H9 (cell line): ENCODE measurements around the gene GABPB2. TPM values are rescaled to one million over a fixed set of nuclear protein-coding genes. Genes with fewer than 3 reads are reported as not detected.

Experiments used
- DNase-seq: peaks from one replicate; pipeline ENCODE4 v3.0.0-alpha.2; 2017
- H2AFZ ChIP-seq: one replicate; pipeline ENCODE4 v1.6.1; 2013; ENCODE audit warnings: mild to moderate bottlenecking, low read length, control low read depth, moderate library complexity
- H2AK5ac ChIP-seq: 2 replicates; pipeline ENCODE4 v1.6.1; 2013; ENCODE audit warnings: low read length, control low read depth, mixed read lengths; ENCODE audit not compliant: insufficient read length
- H2BK120ac ChIP-seq: one replicate; pipeline ENCODE4 v1.6.1; 2013; ENCODE audit warnings: low read depth, mild to moderate bottlenecking, low read length, control low read depth, inconsistent platforms; ENCODE audit not compliant: poor library complexity, severe bottlenecking
- H2BK12ac ChIP-seq: 2 replicates; pipeline ENCODE4 v1.6.1; 2013; ENCODE audit warnings: low read length, control low read depth, mixed read lengths, low read depth; ENCODE audit not compliant: insufficient read length
- H2BK15ac ChIP-seq: 2 replicates; pipeline ENCODE4 v1.6.1; 2013; ENCODE audit warnings: low read depth, low read length, control low read depth
- H2BK20ac ChIP-seq: one replicate; pipeline ENCODE4 v1.6.1; 2013; ENCODE audit warnings: low read depth, mild to moderate bottlenecking, low read length, control low read depth, inconsistent platforms; ENCODE audit not compliant: poor library complexity, severe bottlenecking
- H2BK5ac ChIP-seq: 2 replicates; pipeline ENCODE4 v1.6.1; 2013; ENCODE audit warnings: low read length, control low read depth, mixed read lengths; ENCODE audit not compliant: insufficient read length
- H3K14ac ChIP-seq: 2 replicates; pipeline ENCODE4 v1.6.1; 2013; ENCODE audit warnings: low read length, control low read depth; ENCODE audit not compliant: insufficient read depth
- H3K18ac ChIP-seq: 2 replicates; pipeline ENCODE4 v1.6.1; 2013; ENCODE audit warnings: low read depth, mild to moderate bottlenecking, mixed read lengths, low read length, control low read depth; ENCODE audit not compliant: insufficient read length
- H3K23ac ChIP-seq: 2 replicates; pipeline ENCODE4 v1.6.1; 2013; ENCODE audit warnings: low read length, control low read depth, mixed read lengths, low read depth; ENCODE audit not compliant: insufficient read length
- H3K23me2 ChIP-seq: 2 replicates; pipeline ENCODE4 v1.6.1; 2013; ENCODE audit warnings: low read depth, mild to moderate bottlenecking, mixed read lengths, low read length, control low read depth; ENCODE audit not compliant: insufficient read length, poor library complexity, severe bottlenecking
- H3K27ac ChIP-seq: 2 replicates; pipeline ENCODE4 v1.5.1; 2013; ENCODE audit warnings: low read length, control low read depth, mixed read lengths, low read depth; ENCODE audit not compliant: insufficient read length
- H3K27me3 ChIP-seq: 2 replicates; pipeline ENCODE4 v1.6.1; 2013; ENCODE audit warnings: low read length, control low read depth, inconsistent platforms; ENCODE audit not compliant: insufficient read depth
- H3K4ac ChIP-seq: 2 replicates; pipeline ENCODE4 v1.6.1; 2013; ENCODE audit warnings: low read depth, mild to moderate bottlenecking, control low read depth, inconsistent platforms, low read length, moderate library complexity
- H3K4me1 ChIP-seq: 2 replicates; pipeline ENCODE4 v1.6.1; 2013; ENCODE audit warnings: low read length, control low read depth, inconsistent platforms; ENCODE audit not compliant: insufficient read depth
- H3K4me2 ChIP-seq: 2 replicates; pipeline ENCODE4 v1.6.1; 2013; ENCODE audit warnings: low read length, control low read depth, mixed read lengths; ENCODE audit not compliant: insufficient read length, insufficient read depth
- H3K56ac ChIP-seq: 2 replicates; pipeline ENCODE4 v1.6.1; 2013; ENCODE audit warnings: low read depth, mild to moderate bottlenecking, mixed read lengths, low read length, control low read depth; ENCODE audit not compliant: insufficient read length
- H3K79me1 ChIP-seq: 2 replicates; pipeline ENCODE4 v1.6.1; 2013; ENCODE audit warnings: low read depth, mild to moderate bottlenecking, moderate library complexity, low read length, control low read depth, inconsistent platforms; ENCODE audit not compliant: insufficient read depth, poor library complexity, severe bottlenecking
- H3K79me2 ChIP-seq: 2 replicates; pipeline ENCODE4 v1.6.1; 2013; ENCODE audit warnings: low read length, control low read depth, inconsistent platforms; ENCODE audit not compliant: insufficient read depth
- H3K9ac ChIP-seq: 2 replicates; pipeline ENCODE4 v1.6.1; 2013; ENCODE audit warnings: low read length, control low read depth, mixed read lengths; ENCODE audit not compliant: insufficient read length; ENCODE audit errors: extremely low read depth
- H3K9me3 ChIP-seq: one replicate; pipeline ENCODE4 v1.6.1; 2013; ENCODE audit warnings: low read depth, low read length, inconsistent platforms; ENCODE audit not compliant: control insufficient read depth
- H3T11ph ChIP-seq: one replicate; pipeline ENCODE4 v1.6.1; 2013; ENCODE audit warnings: mild to moderate bottlenecking, low read length, control low read depth, inconsistent platforms
- H4K20me1 ChIP-seq: one replicate; pipeline ENCODE4 v1.6.1; 2013; ENCODE audit not compliant: control insufficient read depth, insufficient read length, insufficient read depth
- H4K5ac ChIP-seq: 2 replicates; pipeline ENCODE4 v1.6.1; 2013; ENCODE audit warnings: low read depth, mild to moderate bottlenecking, mixed read lengths, low read length, control low read depth; ENCODE audit not compliant: insufficient read length
- H4K8ac ChIP-seq: replicated peaks from 2 replicates; pipeline ENCODE4 v1.6.1; 2013; ENCODE audit warnings: low read length, control low read depth, mixed read lengths, low read depth; ENCODE audit not compliant: insufficient read length
- H4K91ac ChIP-seq: 2 replicates; pipeline ENCODE4 v1.6.1; 2013; ENCODE audit warnings: low read depth, mild to moderate bottlenecking, moderate library complexity, mixed read lengths, low read length, control low read depth; ENCODE audit not compliant: insufficient read length
- H3K27ac Mint-ChIP-seq, 3 experiments: 2 replicates in 2 of 3; 3 replicates in 1 of 3; pipeline ENCODE4 v1.8.0; 2020 to 2021; ENCODE audit warnings: mixed read lengths in 3 of 3, mild to moderate bottlenecking in 1 of 3, moderate library complexity in 1 of 3
- H3K27me3 Mint-ChIP-seq: 2 replicates; pipeline ENCODE4 v1.8.0; 2021; ENCODE audit warnings: low read depth, mild to moderate bottlenecking, moderate library complexity, mixed read lengths
- H3K36me3 Mint-ChIP-seq, 3 experiments: 2 replicates in 2 of 3; 3 replicates in 1 of 3; pipeline ENCODE4 v1.8.0; 2020 to 2021; ENCODE audit warnings: low read depth in 3 of 3, mixed read lengths in 3 of 3; ENCODE audit not compliant: insufficient read depth in 1 of 3
- H3K4me1 Mint-ChIP-seq, 2 experiments: 2 replicates each; pipeline ENCODE4 v1.8.0; 2020; ENCODE audit warnings: mixed read lengths in 2 of 2
- H3K4me3 Mint-ChIP-seq, 2 experiments: 2 replicates in 1 of 2; 3 replicates in 1 of 2; pipeline ENCODE4 v1.8.0; 2020 to 2021; ENCODE audit warnings: mild to moderate bottlenecking in 2 of 2, mixed read lengths in 2 of 2, moderate library complexity in 1 of 2
- H3K9me3 Mint-ChIP-seq, 2 experiments: 2 replicates in 1 of 2; 3 replicates in 1 of 2; pipeline ENCODE4 v1.8.0; 2020; ENCODE audit warnings: mild to moderate bottlenecking in 2 of 2, mixed read lengths in 2 of 2, moderate library complexity in 1 of 2
- CTCF ChIP-seq: fragments of 200-600 bp; sonication (generic); conservative IDR thresholded peaks from 3 replicates; pipeline ENCODE4 v1.8.0; 2021; ENCODE audit warnings: antibody characterized with exemption, mild to moderate bottlenecking
- WGBS: extraction: QIAGEN DNeasy Blood & Tissue Kit; methylation state at CpG from one replicate; pipeline ENCODE4 v1.1.7; 2013; ENCODE audit warnings: missing lambda C conversion rate, low lambda C conversion rate, mixed read lengths; ENCODE audit not compliant: insufficient read length; ENCODE audit errors: extremely low coverage; 5-methylcytosine and 5-hydroxymethylcytosine counted together
- total RNA-seq: library from RNA; stranded (reverse); gene quantifications from 2 replicates; pipeline ENCODE4 v1.2.1, GENCODE V29; 2021

Gene GABPB2
- total RNA-seq, 1 experiment from 2014 or later, result 4.1 TPM

DNA sequence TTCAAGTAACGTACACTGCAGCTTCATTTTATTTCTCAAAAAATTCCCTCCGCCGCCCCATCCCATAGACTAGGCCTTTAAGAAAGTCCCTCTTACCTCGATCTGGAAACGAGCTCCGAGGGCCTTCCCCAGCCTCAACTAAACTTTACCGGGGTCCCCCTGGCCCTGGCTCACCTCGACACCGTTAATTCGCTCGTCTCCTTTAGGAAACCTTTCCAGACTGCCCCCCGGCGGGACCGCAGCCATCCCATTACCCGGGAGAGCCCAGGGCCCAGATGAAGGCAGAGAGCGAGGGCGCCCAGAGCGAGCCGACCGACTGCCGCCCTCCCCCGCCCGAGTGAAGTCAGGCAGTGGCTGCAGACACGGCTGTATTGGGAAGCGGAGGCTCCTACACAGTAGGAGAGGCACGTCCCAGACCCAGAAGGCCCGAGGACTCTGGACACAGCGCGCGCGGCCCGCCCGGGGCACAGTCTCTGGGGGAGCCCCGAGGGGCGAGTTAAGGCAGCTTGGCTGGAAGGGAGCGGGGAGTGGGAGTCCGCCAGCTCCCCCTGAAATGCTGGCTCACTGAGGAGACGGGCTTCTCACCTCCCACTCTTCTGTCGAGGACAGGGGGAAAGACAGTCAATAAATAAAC lies 61.3 kb downstream of the GABPB2 start:
- TF ChIP-seq CTCF, result no peak
- H3K9me3 Mint-ChIP-seq, result no peaks in the 10 kb centered on the region
- peaks cover 12% of the 10 kb centered on the region for H3K27me3 Mint-ChIP-seq
- WGBS, result no CpG with 5 or more reads among the region's 39 CpGs
- Histone ChIP-seq H4K20me1 (no peaks in the 10 kb centered on the region), H2BK5ac (no peak overlapping the region), H3K14ac (peak overlapping the region; percentile 51; the same call in 1 of the 2 replicates), H4K5ac (no peak overlapping the region), H2BK20ac (no peak overlapping the region), H3K79me2 (no peaks in the 10 kb centered on the region), H2BK12ac (no peak overlapping the region), H3K27me3 (no peaks in the 10 kb centered on the region; the same call in 1 of the 2 replicates), H3K18ac (no peak overlapping the region), H3K4ac (no peak overlapping the region), H3K9ac (no peak overlapping the region), H2BK120ac (no peak overlapping the region), H4K91ac (no peak overlapping the region), H3K9me3 (no peaks in the 10 kb centered on the region), H2AK5ac (no peak overlapping the region), H3K4me1 (no peaks in the 10 kb centered on the region), H4K8ac (no peak overlapping the region), H2AFZ (no peak overlapping the region), H3K23me2 (peaks cover 15% of the 10 kb centered on the region), H3K56ac (no peak overlapping the region), H3K23ac (no peak overlapping the region), H3K79me1 (no peaks in the 10 kb centered on the region), H3K27ac (no peak overlapping the region), H3T11ph (no peak overlapping the region), H3K4me2 (peak overlapping the region; percentile 53), H2BK15ac (no peak overlapping the region)
- peaks cover 14 to 25% of the 10 kb centered on the region in 2 experiments for H3K4me1 Mint-ChIP-seq
- H3K36me3 Mint-ChIP-seq, result peaks cover 7 to 28% (median 24%) of the 10 kb centered on the region in 3 experiments
- H3K4me3 Mint-ChIP-seq, result peak overlapping the region; percentile 62 to 76
- peak overlapping the region; percentile 66 to 89 (median 89); a peak in 5 of 7 replicates for H3K27ac Mint-ChIP-seq
- peak; percentile 60 for DNase-seq
